ENCODE data around the gene SPATA25.

DNA sequence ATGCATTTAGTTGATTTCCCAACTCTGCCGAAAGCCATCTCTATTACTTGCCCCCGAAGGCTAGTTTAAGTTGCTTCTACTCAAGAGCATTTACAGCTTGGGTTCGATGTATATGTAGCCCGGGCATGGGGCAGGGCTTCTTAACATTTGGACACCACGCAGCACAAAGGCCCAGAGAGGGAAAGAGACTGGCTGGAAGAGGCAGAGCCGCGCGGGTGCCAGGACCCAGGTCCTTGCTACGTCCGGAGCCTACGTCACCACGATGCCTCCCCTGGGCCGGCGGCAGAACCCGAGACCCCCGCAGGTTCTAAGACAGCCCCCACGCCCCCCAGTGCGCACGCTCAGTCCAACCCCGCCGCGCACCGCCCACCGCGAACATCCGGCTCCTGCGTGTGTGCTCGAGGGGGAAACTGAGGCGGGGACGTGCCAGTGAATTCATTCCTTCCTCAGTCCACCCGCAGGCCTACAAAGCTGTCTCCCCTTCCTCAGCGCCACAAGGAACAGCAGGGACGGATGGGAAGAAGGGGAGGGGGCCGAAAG lies 46.7 kb upstream of the SPATA25 start:
- TF ChIP-seq POLR2A (IDR thresholded peaks at IDR 0.05; ENCODE audit: extremely low read depth, insufficient read length), result no peak
- TF ChIP-seq, protein P1, sequence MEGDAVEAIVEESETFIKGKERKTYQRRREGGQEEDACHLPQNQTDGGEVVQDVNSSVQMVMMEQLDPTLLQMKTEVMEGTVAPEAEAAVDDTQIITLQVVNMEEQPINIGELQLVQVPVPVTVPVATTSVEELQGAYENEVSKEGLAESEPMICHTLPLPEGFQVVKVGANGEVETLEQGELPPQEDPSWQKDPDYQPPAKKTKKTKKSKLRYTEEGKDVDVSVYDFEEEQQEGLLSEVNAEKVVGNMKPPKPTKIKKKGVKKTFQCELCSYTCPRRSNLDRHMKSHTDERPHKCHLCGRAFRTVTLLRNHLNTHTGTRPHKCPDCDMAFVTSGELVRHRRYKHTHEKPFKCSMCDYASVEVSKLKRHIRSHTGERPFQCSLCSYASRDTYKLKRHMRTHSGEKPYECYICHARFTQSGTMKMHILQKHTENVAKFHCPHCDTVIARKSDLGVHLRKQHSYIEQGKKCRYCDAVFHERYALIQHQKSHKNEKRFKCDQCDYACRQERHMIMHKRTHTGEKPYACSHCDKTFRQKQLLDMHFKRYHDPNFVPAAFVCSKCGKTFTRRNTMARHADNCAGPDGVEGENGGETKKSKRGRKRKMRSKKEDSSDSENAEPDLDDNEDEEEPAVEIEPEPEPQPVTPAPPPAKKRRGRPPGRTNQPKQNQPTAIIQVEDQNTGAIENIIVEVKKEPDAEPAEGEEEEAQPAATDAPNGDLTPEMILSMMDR (IDR thresholded peaks at IDR 0.05; ENCODE audit: low read depth, low read length), result no peak
- TF ChIP-seq, protein P2, sequence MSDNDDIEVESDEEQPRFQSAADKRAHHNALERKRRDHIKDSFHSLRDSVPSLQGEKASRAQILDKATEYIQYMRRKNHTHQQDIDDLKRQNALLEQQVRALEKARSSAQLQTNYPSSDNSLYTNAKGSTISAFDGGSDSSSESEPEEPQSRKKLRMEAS (IDR thresholded peaks at IDR 0.05; ENCODE audit: low read depth, low read length), result no peak
- no peak for TF ChIP-seq MYC (IDR thresholded peaks at IDR 0.05; ENCODE audit: low read depth, low read length)

Measured in NB4 (cell line).